ENCODE data around the gene PSKH1.

Gene PSKH1

DNA sequence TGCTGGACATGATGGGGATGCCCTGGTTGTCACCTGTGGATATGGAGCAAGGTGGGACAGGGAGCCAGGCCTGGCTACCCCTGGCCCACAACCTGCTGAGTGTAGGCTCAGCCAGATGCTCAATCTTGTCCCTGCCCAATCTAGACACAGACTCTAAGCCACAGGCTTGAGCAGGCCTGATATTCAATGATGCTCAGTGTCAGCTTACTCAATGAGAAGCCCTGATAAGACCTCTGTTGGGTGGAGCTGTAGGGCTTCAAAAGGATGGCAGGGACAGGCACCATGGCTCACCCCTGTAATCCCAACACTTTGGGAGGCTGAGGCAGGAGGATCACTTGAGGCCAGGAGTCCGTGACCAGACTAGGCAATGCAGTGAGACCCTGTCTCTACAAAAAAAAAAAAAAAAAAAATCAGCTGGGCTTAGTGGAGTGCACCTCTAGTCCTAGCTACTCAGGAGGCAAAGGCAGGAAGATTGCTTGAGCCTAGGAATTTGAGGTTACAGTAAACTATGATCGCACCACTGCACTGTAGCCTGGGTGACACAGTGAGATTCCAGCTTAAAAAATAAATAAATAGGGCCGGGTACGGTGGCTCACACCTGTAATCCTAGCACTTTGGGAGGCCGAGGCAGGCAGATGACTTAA is 47.5 kb downstream of the PSKH1 start:
- no peak for DNase-seq (ENCODE audit: low spot score)

DNA sequence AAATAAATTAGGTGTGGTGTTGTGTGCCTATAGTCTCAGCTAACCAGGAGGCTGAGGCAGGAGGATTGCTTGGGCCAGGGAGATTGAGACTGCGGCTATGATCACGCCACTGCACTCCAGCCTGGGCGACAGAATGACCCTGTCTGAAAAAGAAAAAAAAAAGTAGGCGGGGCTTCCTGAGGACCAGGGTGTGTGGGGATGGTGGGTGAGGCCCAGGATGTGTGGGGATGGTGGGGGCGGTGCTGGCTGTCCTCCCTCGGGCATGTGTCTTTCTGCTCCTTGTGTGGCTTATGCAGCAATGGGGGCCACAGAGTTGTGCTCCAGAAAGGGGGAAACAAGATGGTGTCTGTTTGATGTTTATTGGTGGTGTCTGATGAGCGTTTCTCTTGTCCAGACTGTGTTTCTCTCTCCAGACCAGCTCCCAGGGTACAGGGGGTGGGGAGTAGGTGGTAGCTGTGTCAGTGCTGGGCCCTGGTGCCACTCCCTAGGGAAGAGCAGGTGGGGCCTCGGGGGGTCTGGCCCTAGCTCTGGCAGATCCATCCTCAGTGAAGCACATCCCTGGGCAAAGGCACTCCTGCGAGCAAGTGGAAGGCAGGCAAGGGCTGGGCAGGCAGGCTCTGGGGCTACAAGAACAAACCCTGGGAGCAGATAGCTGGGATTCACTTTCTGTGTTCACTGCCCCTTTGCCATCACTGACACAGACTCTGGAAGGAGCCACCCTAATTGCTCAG is 48.6 kb downstream of the PSKH1 start:
- DNase-seq (ENCODE audit: low spot score), result no peak

GRCh38 chr16:67942200-67942509 is 49.1 kb downstream of the PSKH1 start:
- no peak for DNase-seq (ENCODE audit: low spot score)

- DNase-seq (ENCODE audit: low spot score), result no peak
Measured at GRCh38 chr16:67942510-67943255, 49.6 kb downstream of the PSKH1 start.

GRCh38 chr16:67943256-67943618 is 50.2 kb downstream of the PSKH1 start:
- no peak for DNase-seq (ENCODE audit: low spot score)

DNA sequence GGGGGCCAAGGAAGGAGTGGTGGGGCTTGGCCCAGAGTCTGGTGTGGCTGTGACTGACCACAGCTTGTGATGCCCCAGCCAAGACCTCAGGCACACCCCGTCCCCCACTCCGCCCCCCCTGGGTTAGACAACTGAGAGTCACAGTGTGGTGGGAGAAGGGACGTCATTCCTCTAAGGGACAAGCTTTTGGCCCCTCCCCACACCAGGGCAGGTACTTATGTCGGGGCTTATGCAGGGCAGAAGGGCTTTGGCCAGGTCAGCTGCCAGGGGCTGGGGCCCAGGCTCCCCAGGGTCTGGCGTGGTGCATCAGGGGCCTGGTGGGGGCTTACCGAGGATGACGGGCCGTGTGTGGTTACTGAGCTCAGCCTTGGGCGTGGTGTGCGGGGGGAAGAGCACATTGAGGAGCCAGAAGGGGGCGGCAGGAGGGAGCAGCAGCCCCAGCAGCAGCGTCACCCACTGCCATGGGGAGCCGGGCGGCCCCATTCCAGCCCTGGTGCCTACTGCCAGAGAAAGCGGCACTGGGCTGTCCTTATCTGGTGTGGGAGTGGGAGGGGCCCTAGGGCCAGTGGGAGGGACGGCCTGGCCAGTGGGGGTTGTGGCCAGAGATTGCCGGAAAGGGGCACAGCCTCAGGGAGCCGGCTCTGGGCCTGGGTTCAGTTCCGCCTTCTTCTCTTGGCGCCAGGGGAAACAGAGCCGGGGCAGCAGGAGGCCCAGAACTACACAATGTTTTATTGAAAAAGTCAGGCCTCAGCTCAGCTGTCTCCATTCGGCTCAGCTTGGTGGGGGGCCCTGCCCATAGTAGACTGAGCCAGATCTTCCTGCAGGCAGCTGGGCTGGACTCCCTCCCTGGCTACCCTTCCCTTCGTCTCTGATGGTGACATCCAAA is 50.8 kb downstream of the PSKH1 start, which contains the start of gene LCAT:
Gene LCAT, minus strand, starts transcription at position 502 of the 886 bp plus-strand sequence. Its CDS starts 19 bp downstream, at position 483.
- DNase-seq (ENCODE audit: low spot score), result no peak

- no peak for DNase-seq (ENCODE audit: low spot score)
Measured at GRCh38 chr16:67944690-67945391, 51.8 kb downstream of the PSKH1 start.

DNA sequence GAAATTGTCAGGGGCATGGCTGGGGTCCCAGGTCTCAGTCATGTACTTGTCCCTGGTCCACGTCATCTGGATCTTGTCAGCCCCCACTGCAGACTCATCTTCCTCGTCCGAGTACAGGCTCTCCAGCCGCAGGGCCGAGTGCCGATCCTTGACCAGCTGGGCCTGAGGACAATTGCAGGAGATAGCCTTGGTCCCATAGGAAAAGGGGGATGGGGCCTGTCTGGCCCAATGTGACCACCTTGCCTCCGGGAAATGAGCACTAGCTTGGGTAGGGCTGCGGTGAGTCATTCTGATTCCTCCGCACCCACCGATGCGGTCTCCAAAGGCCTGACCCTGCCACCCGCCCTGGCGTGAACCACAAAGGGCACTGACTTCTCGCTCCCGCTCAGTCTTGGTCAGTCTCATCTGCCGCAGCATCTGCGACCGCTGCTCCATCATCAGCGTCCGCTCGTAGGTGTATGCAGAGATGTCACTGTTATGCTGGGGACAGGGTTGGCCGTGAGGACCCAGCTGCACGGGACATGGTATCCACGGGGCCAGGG is 52.4 kb downstream of the PSKH1 start:
- no peak for DNase-seq (ENCODE audit: low spot score)

DNA sequence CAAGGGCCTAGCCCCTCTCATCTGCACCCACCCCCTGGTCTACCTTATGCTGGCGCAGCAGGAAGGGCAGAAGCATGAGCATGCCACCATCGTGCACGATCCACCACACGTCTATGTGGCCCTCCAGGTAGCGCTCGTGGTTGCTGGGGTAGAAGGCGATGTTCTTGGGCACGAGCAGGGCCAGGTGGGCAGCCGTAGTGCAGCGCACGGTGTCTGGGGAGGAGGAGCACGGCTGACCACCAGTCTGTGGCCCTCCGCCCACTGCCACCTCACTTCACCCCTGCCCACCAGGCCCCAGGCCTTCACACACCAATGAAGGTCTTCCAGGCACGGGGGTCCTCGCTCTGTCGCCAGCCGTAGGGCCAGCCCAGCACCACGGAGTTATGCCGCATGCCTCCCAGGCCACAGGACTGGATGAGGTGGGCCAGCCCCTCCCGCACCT is 53.1 kb downstream of the PSKH1 start:
- DNase-seq (ENCODE audit: low spot score), result no peak

DNA sequence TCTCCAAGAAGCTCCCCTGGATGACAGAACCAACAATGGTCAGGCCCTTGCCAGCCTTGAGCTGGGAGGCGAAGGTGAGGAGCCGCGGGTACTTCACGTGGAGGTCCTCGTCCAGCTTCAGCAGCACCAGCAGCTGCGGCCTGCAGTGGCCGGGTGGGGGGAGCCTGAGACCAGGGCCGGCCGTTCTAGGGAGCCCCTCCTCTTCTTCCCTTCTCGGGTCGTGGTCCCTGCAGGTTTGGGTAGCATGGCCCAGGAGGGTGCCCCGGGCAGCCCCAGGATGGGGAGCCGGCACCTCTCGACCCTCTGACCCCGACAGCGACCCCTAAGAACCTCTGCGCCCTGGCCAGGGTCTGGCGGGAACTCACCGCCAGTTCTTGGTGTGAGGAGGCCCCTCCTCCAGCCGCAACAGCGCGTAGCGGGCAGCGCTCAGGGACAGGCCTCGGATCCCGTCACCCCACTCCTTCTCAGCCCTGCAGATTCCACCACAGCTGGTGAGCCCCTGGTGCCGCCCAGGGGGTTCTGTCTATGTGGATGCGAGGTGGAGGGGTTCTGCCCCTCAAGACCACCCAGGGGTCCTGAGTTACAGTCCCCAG is 54.0 kb downstream of the PSKH1 start:
- DNase-seq (ENCODE audit: low spot score), result no peak

- DNase-seq (ENCODE audit: low spot score), result no peak
Measured at GRCh38 chr16:67948015-67948414, 55.0 kb downstream of the PSKH1 start.

DNA sequence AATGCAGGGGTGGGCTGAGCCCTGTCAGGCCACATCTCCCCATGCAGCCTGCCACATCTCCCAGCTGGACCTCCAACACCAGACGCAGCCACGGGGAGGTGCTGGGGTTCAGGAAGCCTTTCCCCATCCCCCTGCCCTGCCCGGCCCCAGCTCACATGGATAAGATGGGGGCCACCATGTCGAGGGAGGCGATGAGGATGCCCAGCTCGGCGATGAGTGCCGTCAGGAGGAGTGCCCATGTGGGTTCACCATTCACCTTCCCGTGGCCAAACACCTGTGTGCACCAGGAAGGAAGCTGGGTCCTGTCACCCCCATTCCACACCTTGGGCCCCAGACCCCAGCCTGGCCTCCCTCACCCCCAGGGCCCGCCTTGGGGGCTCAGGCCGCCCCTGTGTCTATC is 56.6 kb downstream of the PSKH1 start:
- DNase-seq (ENCODE audit: low spot score), result no peak

GRCh38 chr16:67950335-67950843 is 57.3 kb downstream of the PSKH1 start:
- no peak for DNase-seq (ENCODE audit: low spot score)

- DNase-seq (ENCODE audit: low spot score), result no peak
Measured at GRCh38 chr16:67951485-67951884, 58.4 kb downstream of the PSKH1 start.

DNA sequence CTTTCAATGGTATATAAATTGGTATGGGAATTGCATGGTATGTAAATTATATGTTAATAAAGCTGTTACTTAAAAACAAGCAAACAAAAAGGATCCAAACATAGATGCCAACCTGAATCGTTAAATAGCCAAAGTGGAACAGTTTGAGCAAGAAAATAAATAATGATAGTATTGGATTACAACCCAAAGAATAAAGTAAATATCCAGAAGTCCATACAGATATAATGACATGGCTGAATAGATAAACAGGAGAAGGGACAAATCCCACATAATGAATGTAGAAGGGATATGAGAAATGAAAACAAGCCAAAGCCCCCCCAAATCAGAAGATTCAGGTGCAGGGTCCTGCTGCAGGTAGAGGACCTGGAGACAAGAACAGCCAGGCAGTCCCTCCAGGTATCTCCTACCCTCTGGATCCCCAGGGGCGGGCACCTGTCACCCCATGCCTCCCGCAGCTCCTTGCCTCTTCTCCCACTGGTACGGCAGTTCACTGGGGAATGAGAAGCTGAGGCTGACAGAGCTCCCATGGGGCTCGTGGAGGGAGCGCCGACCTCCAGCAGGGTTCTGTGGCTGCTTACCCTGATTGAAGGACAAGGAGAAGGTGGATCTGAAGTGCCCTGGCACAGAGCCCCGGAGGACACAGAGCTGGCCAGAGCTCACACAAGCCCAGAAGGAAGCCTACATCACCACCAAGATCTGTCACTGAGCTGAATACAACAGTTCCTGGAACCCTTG is 60.8 kb downstream of the PSKH1 start:
- no peak for DNase-seq (ENCODE audit: low spot score)

DNA sequence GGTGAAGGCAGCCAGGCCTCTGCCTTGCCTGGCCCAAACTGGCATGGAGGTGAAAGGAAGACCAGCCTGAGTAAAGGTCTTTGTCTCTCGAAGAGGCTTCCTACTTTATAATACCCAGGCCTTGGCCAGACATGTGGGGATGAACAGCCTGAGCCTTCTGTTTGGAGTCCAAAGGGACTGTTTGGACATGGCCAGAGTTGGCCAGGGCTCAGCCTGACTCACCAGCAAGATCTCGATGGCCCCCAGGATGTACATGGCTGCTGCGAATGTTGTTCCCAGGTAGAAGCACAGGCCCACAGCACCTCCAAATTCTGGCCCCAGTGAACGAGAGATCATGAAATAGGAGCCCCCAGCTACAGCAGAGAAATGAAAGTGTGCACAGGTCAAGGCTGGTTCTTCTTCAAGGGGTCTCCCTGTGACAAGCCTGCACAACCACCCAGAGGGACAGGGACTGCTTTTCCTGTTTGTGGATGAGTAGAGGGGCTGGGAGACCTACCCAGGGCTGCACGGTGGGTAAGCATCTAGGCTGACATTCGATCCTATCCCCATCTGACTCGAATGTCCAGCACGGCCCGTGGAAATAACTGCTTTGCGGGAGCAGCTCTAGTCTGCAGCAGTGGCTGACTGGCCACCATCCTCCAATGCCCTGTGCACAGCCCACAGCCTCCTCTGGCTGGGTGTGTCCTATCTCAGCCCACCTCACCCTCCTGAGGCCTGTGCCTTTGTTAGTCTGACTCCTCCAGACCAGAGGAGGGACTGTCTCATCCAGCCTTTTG is 61.6 kb downstream of the PSKH1 start:
- no peak for DNase-seq (ENCODE audit: low spot score)

DNA sequence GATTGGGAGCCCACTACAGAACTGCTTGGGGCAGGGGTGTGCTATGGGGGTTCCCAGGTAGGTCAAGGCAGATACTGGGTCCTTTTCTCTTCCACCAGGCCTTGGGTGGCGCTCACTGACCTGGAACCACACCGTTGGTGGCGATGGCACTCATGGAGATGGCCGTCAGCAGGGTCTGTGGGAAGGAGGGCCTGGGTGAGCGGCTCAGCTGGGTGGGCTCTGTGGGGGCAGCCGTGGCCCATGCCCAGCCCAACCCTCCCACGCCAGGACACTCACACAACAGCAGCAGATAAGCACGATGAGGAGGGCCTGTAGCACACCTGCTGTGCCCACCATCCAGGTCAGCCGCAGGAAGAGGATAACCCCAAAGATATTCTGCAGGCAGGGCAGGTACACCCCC is 64.6 kb downstream of the PSKH1 start:
- DNase-seq (ENCODE audit: low spot score), result no peak

DNA sequence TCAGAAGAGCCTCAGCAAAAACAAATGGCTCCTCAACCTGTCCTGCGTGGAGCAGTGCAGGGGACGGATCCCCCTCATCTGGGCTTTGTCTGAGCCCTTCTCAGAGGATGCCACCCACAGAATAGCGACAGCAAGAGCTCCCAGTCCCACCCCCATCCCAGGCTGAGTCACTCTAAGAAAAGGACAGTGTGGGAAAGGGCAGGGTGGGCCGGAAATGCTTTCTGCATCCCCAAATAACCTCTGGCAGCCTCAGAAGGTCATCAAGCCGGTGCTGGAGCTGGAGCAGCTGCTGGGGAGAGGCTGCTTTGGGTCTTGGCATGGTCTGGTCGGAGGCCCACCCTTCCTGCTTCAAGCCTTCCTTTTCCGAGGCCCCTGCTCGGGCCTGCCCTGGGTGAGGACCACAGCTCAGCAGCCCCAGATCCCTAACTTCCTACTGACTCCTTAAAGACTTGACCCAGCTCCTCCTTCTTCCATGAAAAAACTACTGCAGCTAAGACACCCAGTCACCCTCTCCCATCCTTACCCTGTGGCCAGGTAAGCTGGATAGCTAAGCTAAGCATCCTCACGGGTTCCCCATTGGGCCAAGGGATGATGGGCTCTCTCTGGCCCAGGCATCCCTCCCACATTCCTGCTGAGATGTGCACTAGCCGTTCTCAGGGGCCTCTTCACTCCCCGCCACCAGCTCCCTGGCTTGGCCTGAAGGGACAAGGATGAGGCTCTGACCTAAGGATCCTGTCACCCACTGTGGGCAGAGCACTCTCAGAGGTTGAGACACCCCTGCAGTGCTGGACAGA is 66.7 kb downstream of the PSKH1 start:
- DNase-seq (ENCODE audit: low spot score), result no peak

Data from CD4-positive, alpha-beta T cell treated with Interleukin-6 at 100 ng/mL for 8 hours (primary cell).